GM12874 (cell line): ENCODE results near the gene BOD1L1.
A peak's percentile ranks its signal among the peaks of the same experiment; 100 is the strongest.

Source experiments
- CTCF ChIP-seq: IDR thresholded peaks from 2 replicates; pipeline ENCODE4 v1.5.1; 2011; ENCODE audit warnings: low read depth, mild to moderate bottlenecking, control low read depth, low read length, moderate library complexity; ENCODE audit not compliant: insufficient read depth

BOD1L1 gene

GRCh38 chr4:13599159-13599558 lies 28.4 kb downstream of the BOD1L1 start:
- TF ChIP-seq CTCF = 0 out of 2 replicates have a peak, but pooled peaks have one; percentile 9

- TF ChIP-seq CTCF = no peak
These were observed 29.9 kb downstream of the BOD1L1 start for GRCh38 chr4:13597604-13598003.

- no peak for TF ChIP-seq CTCF
These were observed 30.4 kb downstream of the BOD1L1 start for GRCh38 chr4:13597141-13597540.

- TF ChIP-seq CTCF = no peak
These were observed 35.3 kb downstream of the BOD1L1 start for GRCh38 chr4:13592220-13592619.

- TF ChIP-seq CTCF = no peak
These were observed 36.8 kb downstream of the BOD1L1 start for GRCh38 chr4:13590766-13591165.

GRCh38 chr4:13588954-13589353 lies 38.6 kb downstream of the BOD1L1 start:
- no peak for TF ChIP-seq CTCF

GRCh38 chr4:13584481-13584880 lies 43.0 kb downstream of the BOD1L1 start:
- TF ChIP-seq CTCF = no peak

GRCh38 chr4:13580036-13580435 lies 47.5 kb downstream of the BOD1L1 start:
- no peak for TF ChIP-seq CTCF
